Smooth muscle cell (in vitro differentiated cells): ENCODE results near the gene ADAMTSL1. TPM values are rescaled to one million over a fixed set of nuclear protein-coding genes. Genes with fewer than 3 reads are reported as not detected.
A peak's percentile ranks its signal among the peaks of the same experiment; 100 is the strongest.

Experiments used
- DNase-seq: peaks from one replicate; lab custom pipeline; 2025; ENCODE audit not compliant: unreplicated experiment; lab: John Stamatoyannopoulos, UW
- H2AFZ ChIP-seq: fragments of 200-600 bp; sonication (generic); 2 replicates; pipeline ENCODE4 v1.6.0; 2016; ENCODE audit warnings: antibody characterized with exemption, low read depth, mild to moderate bottlenecking
- H3F3A ChIP-seq: fragments of 200-600 bp; sonication (generic); 2 replicates; pipeline ENCODE4 v1.6.0; 2017; ENCODE audit warnings: antibody characterized with exemption, low read depth
- H3K27ac ChIP-seq: fragments of 200-600 bp; sonication (generic); 2 replicates; pipeline ENCODE4 v1.5.1; 2016; ENCODE audit warnings: low read depth, mild to moderate bottlenecking
- H3K27me3 ChIP-seq: fragments of 200-600 bp; sonication (generic); 2 replicates; pipeline ENCODE4 v1.6.1; 2016; ENCODE audit warnings: low read depth, mild to moderate bottlenecking
- H3K36me3 ChIP-seq: fragments of 200-600 bp; sonication (generic); 2 replicates; pipeline ENCODE4 v1.5.1; 2016; ENCODE audit warnings: low read depth
- H3K4me1 ChIP-seq: fragments of 200-600 bp; sonication (generic); 2 replicates; pipeline ENCODE4 v1.5.1; 2016; ENCODE audit warnings: low read depth
- H3K4me2 ChIP-seq: fragments of 200-600 bp; sonication (generic); 2 replicates; pipeline ENCODE4 v1.6.0; 2016; ENCODE audit warnings: mild to moderate bottlenecking
- H3K4me3 ChIP-seq: fragments of 200-600 bp; sonication (generic); 2 replicates; pipeline ENCODE4 v1.5.1; 2016; ENCODE audit warnings: mild to moderate bottlenecking
- H3K79me2 ChIP-seq: fragments of 200-600 bp; sonication (generic); 2 replicates; pipeline ENCODE4 v1.6.0; 2016; ENCODE audit warnings: low read depth, mild to moderate bottlenecking
- H3K9ac ChIP-seq: fragments of 200-600 bp; sonication (generic); 2 replicates; pipeline ENCODE4 v1.6.0; 2016; ENCODE audit warnings: low read depth
- H3K9me3 ChIP-seq: fragments of 200-600 bp; sonication (generic); replicated peaks from 2 replicates; pipeline ENCODE4 v1.5.1; 2016; ENCODE audit warnings: low read depth
- H4K20me1 ChIP-seq: fragments of 200-600 bp; sonication (generic); 2 replicates; pipeline ENCODE4 v1.6.0; 2016; ENCODE audit warnings: low read depth
- WGBS: methylation state at CpG from one replicate; pipeline ENCODE4 v1.1.7; 2016; ENCODE audit warnings: low lambda C conversion rate; 5-methylcytosine and 5-hydroxymethylcytosine counted together
- polyA plus RNA-seq: library from polyadenylated mRNA; unstranded; fragments of >200 nt; fragmentation: Nextera tagmentation; extraction: Ambion mirVana; gene quantifications from 2 replicates; pipeline ENCODE4 v1.2.1, GENCODE V29; 2016
- total RNA-seq: library from RNA; depleted of rRNA; stranded (reverse); fragments of >200 nt; gene quantifications from 2 replicates; pipeline ENCODE4 v1.2.3, GENCODE V29; 2014
- TF ChIP-seq, protein P1 (sequence below): fragments of 200-600 bp; sonication (generic); IDR thresholded peaks from 2 replicates; pipeline ENCODE4 v1.5.1; 2017; ENCODE audit warnings: borderline replicate concordance, mild to moderate bottlenecking, antibody characterized with exemption; ENCODE audit not compliant: insufficient read depth, poor library complexity, severe bottlenecking

ADAMTSL1 gene
- total and polyA plus RNA-seq, 2 experiments from 2014 or later, result 4.3 to 4.4 TPM

DNA sequence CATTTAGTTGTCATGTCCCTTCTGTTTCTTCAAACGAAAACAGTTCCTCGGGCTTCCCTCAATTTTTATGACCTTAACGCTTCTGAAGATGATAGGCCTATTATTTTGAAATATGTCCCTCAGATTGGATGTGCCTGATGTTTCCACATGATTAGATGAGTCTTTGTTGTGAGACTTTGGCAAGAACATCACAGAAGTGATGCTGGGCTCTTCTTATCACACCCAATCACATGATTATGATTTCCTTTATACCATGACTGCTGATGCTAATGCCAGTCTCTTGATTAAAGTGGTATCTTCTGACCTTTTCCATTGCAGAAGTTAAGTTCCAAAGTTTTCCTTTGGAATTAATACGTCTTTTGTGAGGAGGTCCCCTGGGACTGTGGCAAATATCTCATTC, 383.4 kb downstream of the ADAMTSL1 start:
- no peak overlapping the region for H3K9ac ChIP-seq
- H3K9me3 ChIP-seq, result no peaks in the 10 kb centered on the region
- H3K79me2 ChIP-seq, result no peaks in the 10 kb centered on the region
- H3K27me3 ChIP-seq, result no peaks in the 10 kb centered on the region
- no peaks in the 10 kb centered on the region for H3K36me3 ChIP-seq
- no peak overlapping the region for H2AFZ ChIP-seq
- no peak for DNase-seq
- TF ChIP-seq, protein P1, sequence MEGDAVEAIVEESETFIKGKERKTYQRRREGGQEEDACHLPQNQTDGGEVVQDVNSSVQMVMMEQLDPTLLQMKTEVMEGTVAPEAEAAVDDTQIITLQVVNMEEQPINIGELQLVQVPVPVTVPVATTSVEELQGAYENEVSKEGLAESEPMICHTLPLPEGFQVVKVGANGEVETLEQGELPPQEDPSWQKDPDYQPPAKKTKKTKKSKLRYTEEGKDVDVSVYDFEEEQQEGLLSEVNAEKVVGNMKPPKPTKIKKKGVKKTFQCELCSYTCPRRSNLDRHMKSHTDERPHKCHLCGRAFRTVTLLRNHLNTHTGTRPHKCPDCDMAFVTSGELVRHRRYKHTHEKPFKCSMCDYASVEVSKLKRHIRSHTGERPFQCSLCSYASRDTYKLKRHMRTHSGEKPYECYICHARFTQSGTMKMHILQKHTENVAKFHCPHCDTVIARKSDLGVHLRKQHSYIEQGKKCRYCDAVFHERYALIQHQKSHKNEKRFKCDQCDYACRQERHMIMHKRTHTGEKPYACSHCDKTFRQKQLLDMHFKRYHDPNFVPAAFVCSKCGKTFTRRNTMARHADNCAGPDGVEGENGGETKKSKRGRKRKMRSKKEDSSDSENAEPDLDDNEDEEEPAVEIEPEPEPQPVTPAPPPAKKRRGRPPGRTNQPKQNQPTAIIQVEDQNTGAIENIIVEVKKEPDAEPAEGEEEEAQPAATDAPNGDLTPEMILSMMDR, result no peak
- no peaks in the 10 kb centered on the region for H3F3A ChIP-seq
- no peak overlapping the region for H3K4me2 ChIP-seq
- WGBS, result 95% methylated on average over 4 of the region's 4 CpGs
- H3K4me1 ChIP-seq, result no peaks in the 10 kb centered on the region
- no peak overlapping the region for H3K4me3 ChIP-seq
- H4K20me1 ChIP-seq, result no peaks in the 10 kb centered on the region
- no peak overlapping the region for H3K27ac ChIP-seq

DNA sequence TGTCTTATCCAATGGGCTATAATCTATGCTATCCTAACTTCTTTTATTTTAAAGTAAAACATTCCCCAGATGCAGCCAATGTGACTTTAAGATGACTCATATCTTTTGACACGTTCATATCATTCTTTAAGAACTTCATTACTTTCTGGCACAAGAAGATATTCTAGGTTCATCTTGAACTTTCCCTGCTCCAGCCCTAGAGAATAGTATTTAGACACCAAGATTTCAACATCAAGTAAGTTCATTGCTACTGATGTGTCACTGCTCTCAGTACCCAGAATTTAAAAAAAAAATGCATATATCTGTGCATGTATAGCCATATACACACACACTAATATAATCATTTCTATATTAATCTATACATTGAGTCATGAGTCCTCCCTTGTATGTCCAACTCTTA, 383.8 kb downstream of the ADAMTSL1 start:
- H3K4me3 ChIP-seq, result no peak overlapping the region
- DNase-seq, result no peak
- no peak overlapping the region for H3K9ac ChIP-seq
- TF ChIP-seq, protein P1, result no peak
- no peaks in the 10 kb centered on the region for H3K4me1 ChIP-seq
- H3K9me3 ChIP-seq, result no peaks in the 10 kb centered on the region
- no peak overlapping the region for H2AFZ ChIP-seq
- no peaks in the 10 kb centered on the region for H3K36me3 ChIP-seq
- no peaks in the 10 kb centered on the region for H3K27me3 ChIP-seq
- WGBS, result 57% methylated on average over 1 of the region's 1 CpG
- H3K27ac ChIP-seq, result no peak overlapping the region
- no peaks in the 10 kb centered on the region for H4K20me1 ChIP-seq
- H3F3A ChIP-seq, result no peaks in the 10 kb centered on the region
- H3K4me2 ChIP-seq, result no peak overlapping the region
- H3K79me2 ChIP-seq, result no peaks in the 10 kb centered on the region

DNA sequence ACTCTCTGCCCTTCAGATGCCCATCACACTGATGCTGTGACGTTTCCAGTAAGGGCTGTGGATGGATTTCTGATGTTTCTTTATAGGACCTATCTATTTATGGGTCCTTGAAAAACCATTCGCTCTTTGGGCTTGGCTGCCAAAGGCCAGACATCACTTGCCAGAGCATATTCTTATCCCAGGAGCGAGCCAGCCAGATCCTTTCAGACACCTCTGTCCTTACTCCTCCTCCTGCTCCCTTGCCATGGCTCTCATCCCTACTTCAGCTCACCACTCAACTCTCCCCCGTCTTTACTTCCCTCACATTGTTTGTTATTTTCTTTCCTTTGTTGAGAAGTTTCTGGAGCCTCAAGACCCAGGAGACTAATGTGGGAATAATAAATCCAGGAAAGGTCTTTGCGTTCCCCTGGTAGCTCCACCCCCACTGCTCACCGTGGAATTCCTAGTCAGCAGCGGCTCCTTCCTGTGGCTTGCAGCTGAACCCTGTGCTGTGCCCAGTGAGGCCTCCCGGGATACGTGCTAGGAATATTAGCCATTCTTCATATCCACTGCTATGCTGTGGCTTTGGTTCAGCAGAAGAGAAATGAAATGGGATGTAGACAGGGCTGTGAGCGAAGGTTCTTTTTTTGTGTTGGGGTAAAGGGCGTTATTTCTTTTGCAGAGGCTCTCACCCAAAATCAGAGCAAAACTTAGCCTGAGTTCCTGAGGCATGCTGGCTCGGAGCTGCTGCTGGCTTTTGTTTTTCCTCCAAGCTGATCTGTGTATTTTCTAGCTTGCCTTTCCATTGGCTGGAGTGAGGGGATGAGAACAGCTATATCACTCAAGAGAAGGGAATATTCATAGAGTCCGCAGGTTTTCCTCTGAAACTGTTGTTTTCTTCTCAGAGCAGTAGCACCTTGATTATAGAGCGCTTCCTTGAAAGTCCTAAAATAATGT, 387.9 kb downstream of the ADAMTSL1 start:
- Histone ChIP-seq H2AFZ (peak overlapping the region; percentile 37), H3K4me3 (no peak overlapping the region), H3K4me2 (peak overlapping the region; percentile 17), H3K9ac (no peak overlapping the region), H4K20me1 (no peaks in the 10 kb centered on the region), H3K4me1 (no peaks in the 10 kb centered on the region), H3K27ac (no peak overlapping the region), H3K9me3 (no peaks in the 10 kb centered on the region), H3K79me2 (no peaks in the 10 kb centered on the region), H3F3A (no peaks in the 10 kb centered on the region), H3K27me3 (no peaks in the 10 kb centered on the region), H3K36me3 (no peaks in the 10 kb centered on the region)
- 70% methylated on average over 14 of the region's 14 CpGs for WGBS
- TF ChIP-seq, protein P1, result no peak
- DNase-seq, result no peak
